ENCODE data around the gene ADRA2A. TPM values are rescaled to one million over a fixed set of nuclear protein-coding genes. Genes with fewer than 3 reads are reported as not detected.

The ADRA2A gene
- total RNA-seq, 2 experiments from 2014 or later: 0.05 TPM; not detected in 1

- Mint-ChIP-seq H3K9me3 (no peaks in the 10 kb centered on the region), H3K27me3 (peaks cover 36% of the 10 kb centered on the region), H3K36me3 (ENCODE audit: low read depth) (no peaks in the 10 kb centered on the region), H3K4me1 (ENCODE audit: low read depth) (peaks cover 9% of the 10 kb centered on the region), H3K4me3 (no peak overlapping the region), H3K27ac (no peak overlapping the region)
- Histone ChIP-seq H3K4me3 (ENCODE audit: low read length) (no peak overlapping the region), H3K9me3 (ENCODE audit: control insufficient read depth in 1 of 2, insufficient read depth in 1 of 2, low read length in 2 of 2) (peaks cover 0 to 23% of the 10 kb centered on the region in 2 experiments), H3K4me1 (ENCODE audit: insufficient read depth, low read length) (peaks cover 9% of the 10 kb centered on the region), H3K27me3 (ENCODE audit: control insufficient read depth in 1 of 2, insufficient read depth in 2 of 2, low read length in 2 of 2) (peaks cover 10 to 11% of the 10 kb centered on the region in 2 experiments), H3K36me3 (ENCODE audit: insufficient read depth, low read length) (no peaks in the 10 kb centered on the region), H3K27ac (ENCODE audit: low read depth in 1 of 2, low read length in 2 of 2) (no peak overlapping the region)
- no peak for TF ChIP-seq CTCF (IDR thresholded peaks at IDR 0.05)
- no peak for DNase-seq
- intact Hi-C loops (cut with DNase I, micrococcal nuclease): no loop called here
- ChIA-PET POLR2A (no interaction called here), CTCF (no interaction called here)
- no peak for ATAC-seq (ENCODE audit: poor library complexity)
Observed at GRCh38 chr10:111082102-111082975, 5.5 kb downstream of the ADRA2A start.

GRCh38 chr10:111083222-111084095 lies 6.6 kb downstream of the ADRA2A start:
- DNase-seq: no peak
- Histone ChIP-seq H3K4me1 (ENCODE audit: insufficient read depth, low read length) (no peaks in the 10 kb centered on the region), H3K36me3 (ENCODE audit: insufficient read depth, low read length) (no peaks in the 10 kb centered on the region), H3K27ac (ENCODE audit: low read depth in 1 of 2, low read length in 2 of 2) (no peak overlapping the region), H3K4me3 (ENCODE audit: low read length) (no peak overlapping the region), H3K27me3 (ENCODE audit: control insufficient read depth in 1 of 2, insufficient read depth in 2 of 2, low read length in 2 of 2) (peaks cover 0 to 9% of the 10 kb centered on the region in 2 experiments), H3K9me3 (ENCODE audit: control insufficient read depth in 1 of 2, insufficient read depth in 1 of 2, low read length in 2 of 2) (peaks cover 0 to 17% of the 10 kb centered on the region in 2 experiments)
- no peaks in the 10 kb centered on the region for H3K9me3 Mint-ChIP-seq
- H3K36me3 Mint-ChIP-seq (ENCODE audit: low read depth): no peaks in the 10 kb centered on the region
- H3K27me3 Mint-ChIP-seq: peaks cover 31% of the 10 kb centered on the region
- no peak for TF ChIP-seq CTCF (IDR thresholded peaks at IDR 0.05)
- peaks cover 6% of the 10 kb centered on the region for H3K4me1 Mint-ChIP-seq (ENCODE audit: low read depth)
- CTCF ChIA-PET: no interaction called here
- POLR2A ChIA-PET: no interaction called here
- ATAC-seq (ENCODE audit: poor library complexity): no peak
- intact Hi-C loops (cut with DNase I, micrococcal nuclease): no loop called here
- H3K27ac Mint-ChIP-seq: no peak overlapping the region
- no peak overlapping the region for H3K4me3 Mint-ChIP-seq

GRCh38 chr10:111084366-111085255 lies 7.8 kb downstream of the ADRA2A start:
- H3K27me3 Mint-ChIP-seq: peaks cover 30% of the 10 kb centered on the region
- DNase-seq (no peak), ATAC-seq (ENCODE audit: poor library complexity) (no peak)
- Histone ChIP-seq H3K36me3 (ENCODE audit: insufficient read depth, low read length) (no peaks in the 10 kb centered on the region), H3K4me3 (ENCODE audit: low read length) (no peak overlapping the region), H3K27me3 (ENCODE audit: control insufficient read depth in 1 of 2, insufficient read depth in 2 of 2, low read length in 2 of 2) (peaks cover 0 to 6% of the 10 kb centered on the region in 2 experiments), H3K27ac (ENCODE audit: low read depth in 1 of 2, low read length in 2 of 2) (no peak overlapping the region), H3K4me1 (ENCODE audit: insufficient read depth, low read length) (no peaks in the 10 kb centered on the region), H3K9me3 (ENCODE audit: control insufficient read depth in 1 of 2, insufficient read depth in 1 of 2, low read length in 2 of 2) (peaks cover 0 to 10% of the 10 kb centered on the region in 2 experiments)
- POLR2A ChIA-PET: no interaction called here
- no peaks in the 10 kb centered on the region for H3K9me3 Mint-ChIP-seq
- intact Hi-C loops (cut with DNase I, micrococcal nuclease): no loop called here
- H3K36me3 Mint-ChIP-seq (ENCODE audit: low read depth): no peaks in the 10 kb centered on the region
- TF ChIP-seq CTCF (IDR thresholded peaks at IDR 0.05): no peak
- peaks cover 4% of the 10 kb centered on the region for H3K4me1 Mint-ChIP-seq (ENCODE audit: low read depth)
- no peak overlapping the region for H3K27ac Mint-ChIP-seq
- H3K4me3 Mint-ChIP-seq: no peak overlapping the region
- CTCF ChIA-PET: no interaction called here
